ENCODE data around the gene PDILT. TPM values are rescaled to one million over a fixed set of nuclear protein-coding genes. Genes with fewer than 3 reads are reported as not detected.
"Not testable (repeated sequence)": the region's sequence is repeated elsewhere in the genome, so short reads cannot be mapped to it uniquely, and the experiment has no call there.

PDILT gene, protein sequence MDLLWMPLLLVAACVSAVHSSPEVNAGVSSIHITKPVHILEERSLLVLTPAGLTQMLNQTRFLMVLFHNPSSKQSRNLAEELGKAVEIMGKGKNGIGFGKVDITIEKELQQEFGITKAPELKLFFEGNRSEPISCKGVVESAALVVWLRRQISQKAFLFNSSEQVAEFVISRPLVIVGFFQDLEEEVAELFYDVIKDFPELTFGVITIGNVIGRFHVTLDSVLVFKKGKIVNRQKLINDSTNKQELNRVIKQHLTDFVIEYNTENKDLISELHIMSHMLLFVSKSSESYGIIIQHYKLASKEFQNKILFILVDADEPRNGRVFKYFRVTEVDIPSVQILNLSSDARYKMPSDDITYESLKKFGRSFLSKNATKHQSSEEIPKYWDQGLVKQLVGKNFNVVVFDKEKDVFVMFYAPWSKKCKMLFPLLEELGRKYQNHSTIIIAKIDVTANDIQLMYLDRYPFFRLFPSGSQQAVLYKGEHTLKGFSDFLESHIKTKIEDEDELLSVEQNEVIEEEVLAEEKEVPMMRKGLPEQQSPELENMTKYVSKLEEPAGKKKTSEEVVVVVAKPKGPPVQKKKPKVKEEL
- total RNA-seq (2014; rRNA removed; shearing (Covaris generic)): not detected in 2 replicates
- polyA plus RNA-seq (2014; cell fraction: nucleus; rRNA removed): not detected in 2 replicates

DNA sequence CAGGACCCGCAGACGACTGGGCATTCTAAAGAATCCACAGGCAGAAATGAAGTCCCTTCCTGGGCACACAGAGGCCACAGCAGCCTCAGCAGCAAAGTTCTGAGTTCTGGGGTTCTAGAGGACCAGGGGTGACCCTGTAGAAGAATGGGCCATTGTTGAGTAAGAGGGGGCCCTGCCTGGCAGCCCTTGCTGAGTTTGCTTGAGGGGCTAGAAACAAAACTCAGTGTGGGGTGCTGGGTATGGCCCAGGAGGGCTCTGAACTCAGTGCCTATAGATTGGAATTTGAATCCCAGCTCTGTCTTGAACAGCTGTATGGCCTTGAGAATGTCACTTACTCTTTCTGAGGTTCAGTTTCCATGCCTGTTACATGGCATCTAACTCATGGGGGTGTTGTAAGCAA lies at the start of gene PDILT:
TSS of gene PDILT (minus strand) at position 101 of the 400 bp plus-strand sequence. CDS start 5,437 bp downstream, outside the sequence.
- DNase-seq (ENCODE audit: extremely low read depth, low read depth): no peak

DNA sequence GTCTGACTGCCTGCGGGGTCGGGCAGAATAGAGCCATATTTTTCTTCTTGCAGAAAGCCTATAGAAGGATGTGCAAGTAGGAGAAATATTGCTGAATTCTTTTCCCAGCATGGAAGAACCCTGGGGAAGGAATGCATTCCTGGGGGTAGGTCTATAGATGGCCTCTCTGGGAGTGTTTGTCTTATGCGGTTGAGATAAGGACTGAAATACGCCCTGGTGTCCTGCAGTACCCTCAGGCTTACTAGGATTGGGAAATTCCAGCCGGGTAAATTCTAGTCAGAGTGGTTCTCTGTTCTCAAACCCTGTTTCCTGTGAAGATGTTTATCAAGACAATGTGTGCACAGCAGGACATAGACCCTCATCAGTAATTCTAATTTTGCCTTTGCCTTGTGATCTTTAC lies 49.1 kb upstream of the PDILT start:
- DNase-seq (ENCODE audit: extremely low read depth, low read depth): not testable (repeated sequence)

DNA sequence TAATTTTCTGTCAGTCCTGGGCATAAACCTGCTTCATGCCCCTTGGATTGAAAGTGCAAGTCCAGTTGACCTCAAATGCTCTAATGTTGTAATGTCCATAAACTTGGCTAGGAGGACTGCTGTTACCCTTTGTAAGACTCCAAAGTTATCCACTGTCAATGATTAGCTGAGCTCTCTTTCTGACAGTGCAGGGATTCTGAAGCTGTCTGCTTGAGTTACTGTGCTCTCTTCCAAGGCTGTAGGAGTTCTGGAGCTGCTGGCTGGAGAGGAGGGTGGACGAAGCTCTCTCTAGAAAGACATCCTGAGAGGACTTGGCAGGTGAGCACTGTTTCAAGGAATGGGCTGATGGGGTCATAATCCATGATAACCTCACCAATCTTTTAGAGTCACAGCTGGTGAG lies 46.8 kb upstream of the PDILT start, which contains the start of gene ACSM2A:
TSS of gene ACSM2A (plus strand) at position 158 of the 400 bp plus-strand sequence. CDS start 8,594 bp downstream, outside the sequence.
- DNase-seq (ENCODE audit: extremely low read depth, low read depth): not testable (repeated sequence)

DNA sequence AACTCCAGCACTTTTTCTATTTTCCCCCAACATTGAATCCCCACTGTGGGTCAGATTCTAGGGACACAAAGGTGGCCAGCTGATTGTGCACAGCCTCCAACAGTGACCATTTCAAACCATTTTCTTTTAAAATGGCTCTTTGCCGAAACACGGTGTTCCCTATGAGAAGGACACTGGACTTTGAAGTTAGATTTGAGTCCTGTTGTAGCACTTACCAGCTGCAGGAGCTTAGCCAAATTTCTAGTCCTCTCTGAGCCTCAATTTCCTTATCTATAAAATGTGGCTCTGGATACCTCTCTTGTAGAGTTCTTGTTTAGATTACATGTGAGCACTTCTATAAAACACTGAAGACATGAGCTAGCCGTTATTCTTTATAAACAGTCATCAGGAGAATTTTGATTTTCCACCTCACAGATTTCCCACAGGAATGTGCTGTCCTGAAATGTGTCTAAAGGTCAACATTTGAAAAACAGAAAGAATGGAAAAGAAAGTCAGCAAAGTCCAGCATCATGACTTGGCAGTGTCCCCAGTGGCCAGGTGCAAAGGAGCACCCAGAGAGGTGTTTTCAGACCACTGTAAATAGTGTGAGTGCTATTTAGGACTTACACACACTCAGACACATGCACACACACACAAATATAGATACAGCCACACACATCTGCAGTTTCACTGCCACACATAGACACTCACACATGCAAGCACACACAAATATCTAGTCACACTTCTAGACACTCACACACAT lies 42.3 kb upstream of the PDILT start:
- not testable (repeated sequence) for DNase-seq (ENCODE audit: extremely low read depth, low read depth)

DNA sequence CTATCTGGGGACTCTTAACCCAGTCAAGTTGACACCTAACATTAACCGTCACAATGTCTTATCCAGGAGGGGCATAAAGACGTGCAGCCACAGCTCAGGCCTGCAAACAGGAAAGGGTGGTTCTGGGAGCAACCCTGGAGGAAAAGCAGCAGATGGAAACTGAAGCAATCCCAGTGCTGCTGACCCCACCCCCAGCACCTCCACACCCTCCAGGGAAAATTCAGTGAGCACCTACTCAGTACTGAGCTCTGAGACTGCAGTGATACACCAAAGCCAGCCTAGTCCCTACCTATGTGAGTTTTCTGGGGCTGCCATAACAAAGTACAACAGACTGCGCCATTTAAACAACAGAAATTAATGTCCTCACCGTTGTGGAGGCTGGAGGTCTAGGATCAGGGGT lies 37.3 kb upstream of the PDILT start:
- not testable (repeated sequence) for DNase-seq (ENCODE audit: extremely low read depth, low read depth)

DNA sequence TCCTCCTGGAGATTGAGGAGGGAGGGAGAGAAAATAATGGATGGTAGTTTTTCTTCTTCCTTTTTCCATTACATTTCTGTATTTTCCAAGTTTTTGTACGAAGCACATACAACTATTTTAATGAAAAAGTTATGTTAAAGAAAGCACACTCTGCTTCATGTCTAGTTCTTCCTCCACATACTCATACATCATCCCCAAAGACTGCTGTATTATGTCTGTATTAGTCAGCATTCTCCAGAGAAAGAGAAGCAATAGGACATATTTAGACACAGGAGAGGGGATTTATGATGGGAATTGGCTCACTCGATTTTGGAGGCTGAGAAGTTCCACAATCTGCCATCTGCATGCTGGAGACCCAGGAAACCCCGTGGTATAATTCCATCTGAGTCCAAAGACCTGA lies 36.7 kb upstream of the PDILT start:
- no peak for DNase-seq (ENCODE audit: extremely low read depth, low read depth)

DNA sequence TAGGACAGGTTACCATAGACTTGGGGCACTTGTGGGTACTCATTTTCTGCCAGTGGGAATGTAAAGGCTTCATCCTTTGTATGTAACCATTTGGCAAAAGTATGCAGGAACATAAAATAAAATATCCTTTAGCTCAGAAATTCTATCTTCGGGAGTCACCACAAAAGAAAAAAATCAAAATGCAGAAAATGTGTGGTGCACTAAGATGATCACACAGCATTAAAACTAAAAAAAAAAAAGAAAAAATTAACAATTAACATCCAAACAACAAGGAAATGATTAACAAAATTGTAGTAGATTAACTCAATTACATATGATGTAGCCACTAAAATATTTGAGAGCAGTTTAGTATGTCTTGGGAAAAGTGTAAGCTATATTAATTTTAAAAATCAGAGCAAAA lies 36.2 kb upstream of the PDILT start:
- not testable (repeated sequence) for DNase-seq (ENCODE audit: extremely low read depth, low read depth)

DNA sequence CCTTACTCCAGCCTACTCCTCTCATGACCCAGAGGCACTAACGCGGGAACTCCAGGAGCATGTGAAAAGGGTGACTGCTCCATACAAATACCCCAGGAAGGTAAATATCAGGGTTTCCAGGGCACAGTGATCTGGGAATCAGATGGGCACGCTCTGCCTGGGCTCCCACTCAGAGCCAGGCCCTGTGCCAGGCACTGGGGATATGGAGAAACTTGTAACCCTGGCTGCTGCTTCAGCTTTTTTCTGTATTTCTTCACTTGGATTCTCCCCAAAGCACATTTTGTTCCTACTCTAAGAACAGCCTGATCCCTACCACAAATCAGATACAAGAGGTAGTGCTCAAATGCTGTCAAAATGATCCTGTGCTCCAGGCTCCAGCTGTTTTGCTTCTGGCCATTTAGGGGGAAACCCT lies 35.3 kb upstream of the PDILT start:
- not testable (repeated sequence) for DNase-seq (ENCODE audit: extremely low read depth, low read depth)

DNA sequence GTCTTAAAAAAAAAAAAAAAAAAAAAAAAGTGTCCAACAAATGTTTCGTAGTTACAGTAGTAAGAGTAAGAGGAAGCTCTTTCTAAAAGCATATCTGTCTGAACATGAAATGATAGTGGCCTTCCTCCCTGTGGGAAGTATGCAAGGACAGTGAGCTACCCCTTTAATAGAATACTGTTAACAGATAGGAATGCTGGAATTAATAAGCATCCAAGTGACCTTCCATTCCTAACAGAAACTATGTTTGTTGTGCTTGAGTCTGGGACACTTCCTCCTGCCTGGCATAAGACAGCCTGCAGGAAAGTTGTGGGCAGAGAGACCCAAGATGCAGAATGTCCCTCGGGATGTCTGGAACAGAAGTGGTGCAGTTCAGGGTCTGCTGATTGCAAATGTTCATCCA lies 34.4 kb upstream of the PDILT start:
- DNase-seq (ENCODE audit: extremely low read depth, low read depth): not testable (repeated sequence)

DNA sequence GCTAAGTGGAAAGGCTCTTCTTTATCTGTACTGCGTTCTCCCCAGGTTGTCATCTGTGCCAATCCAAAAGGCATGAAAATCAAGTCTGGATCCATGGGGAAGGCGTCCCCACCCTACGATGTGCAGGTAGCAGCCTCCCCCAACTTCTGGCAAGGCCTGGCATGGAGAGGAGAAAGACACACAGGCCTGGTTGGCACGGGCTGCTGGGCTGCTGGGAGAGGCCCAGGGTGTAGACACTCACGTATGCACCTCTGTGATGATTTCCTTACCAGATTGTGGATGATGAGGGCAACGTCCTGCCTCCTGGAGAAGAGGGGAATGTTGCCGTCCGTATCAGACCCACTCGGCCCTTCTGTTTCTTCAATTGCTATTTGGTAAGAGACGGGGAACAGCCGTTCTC lies 26.4 kb upstream of the PDILT start:
- no peak for DNase-seq (ENCODE audit: extremely low read depth, low read depth)

DNA sequence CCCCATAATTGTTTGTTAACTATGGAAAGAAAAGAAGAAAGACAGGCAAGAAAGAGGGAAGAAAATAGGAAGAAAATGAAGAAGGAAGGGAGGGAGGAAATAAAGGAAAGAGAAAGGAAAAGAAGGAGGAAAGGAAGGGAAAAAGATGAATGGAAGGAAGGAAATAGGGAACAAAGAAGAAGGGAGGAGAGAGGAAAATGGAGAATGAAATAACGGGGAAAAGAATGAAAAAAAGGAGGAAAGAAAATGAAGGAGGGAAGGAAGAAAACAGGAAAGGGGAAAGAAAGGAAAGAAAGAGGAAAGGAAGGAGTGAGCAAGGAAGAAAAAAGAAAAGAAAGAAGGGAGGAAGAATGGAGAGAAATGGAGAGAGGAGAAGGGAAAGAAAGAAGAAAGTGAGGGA lies 25.9 kb upstream of the PDILT start:
- DNase-seq (ENCODE audit: extremely low read depth, low read depth): not testable (repeated sequence)

DNA sequence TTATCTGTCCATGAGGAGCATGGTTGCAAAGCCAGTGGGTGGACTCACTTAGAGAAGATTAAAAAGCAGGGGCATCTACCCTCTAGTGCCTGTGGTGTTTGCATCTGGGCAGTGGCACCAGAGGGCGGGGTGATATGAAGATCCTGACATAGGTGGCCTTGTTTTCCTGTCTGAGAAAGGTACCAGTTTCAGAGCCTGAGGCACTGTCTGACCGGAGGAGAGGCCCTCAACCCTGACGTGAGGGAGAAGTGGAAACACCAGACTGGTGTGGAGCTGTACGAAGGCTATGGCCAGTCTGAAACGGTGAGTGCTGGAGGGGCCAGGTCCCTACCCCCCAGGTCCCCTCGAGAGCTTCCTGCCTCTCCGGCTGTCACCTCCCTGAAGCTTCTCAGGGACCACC lies 25.0 kb upstream of the PDILT start:
- not testable (repeated sequence) for DNase-seq (ENCODE audit: extremely low read depth, low read depth)

DNA sequence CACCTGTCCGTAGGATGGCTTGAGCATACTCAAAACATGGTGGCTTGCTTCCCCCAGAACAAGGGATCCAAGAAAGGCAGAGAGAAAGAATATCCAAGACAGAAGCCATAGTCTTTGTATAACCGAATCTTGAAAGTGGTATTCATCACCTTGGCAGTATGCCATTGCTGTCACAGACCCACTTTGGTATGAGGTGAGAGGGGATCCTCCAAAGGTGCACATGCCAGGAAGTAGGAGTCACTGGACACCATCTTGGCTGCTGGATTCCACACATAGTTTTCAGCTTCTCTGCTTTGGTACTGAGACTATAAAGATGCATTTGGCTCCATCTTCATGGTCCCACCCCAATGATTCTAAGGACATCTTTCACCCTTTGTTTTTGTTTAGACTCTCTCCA lies 22.9 kb upstream of the PDILT start:
- not testable (repeated sequence) for DNase-seq (ENCODE audit: extremely low read depth, low read depth)

DNA sequence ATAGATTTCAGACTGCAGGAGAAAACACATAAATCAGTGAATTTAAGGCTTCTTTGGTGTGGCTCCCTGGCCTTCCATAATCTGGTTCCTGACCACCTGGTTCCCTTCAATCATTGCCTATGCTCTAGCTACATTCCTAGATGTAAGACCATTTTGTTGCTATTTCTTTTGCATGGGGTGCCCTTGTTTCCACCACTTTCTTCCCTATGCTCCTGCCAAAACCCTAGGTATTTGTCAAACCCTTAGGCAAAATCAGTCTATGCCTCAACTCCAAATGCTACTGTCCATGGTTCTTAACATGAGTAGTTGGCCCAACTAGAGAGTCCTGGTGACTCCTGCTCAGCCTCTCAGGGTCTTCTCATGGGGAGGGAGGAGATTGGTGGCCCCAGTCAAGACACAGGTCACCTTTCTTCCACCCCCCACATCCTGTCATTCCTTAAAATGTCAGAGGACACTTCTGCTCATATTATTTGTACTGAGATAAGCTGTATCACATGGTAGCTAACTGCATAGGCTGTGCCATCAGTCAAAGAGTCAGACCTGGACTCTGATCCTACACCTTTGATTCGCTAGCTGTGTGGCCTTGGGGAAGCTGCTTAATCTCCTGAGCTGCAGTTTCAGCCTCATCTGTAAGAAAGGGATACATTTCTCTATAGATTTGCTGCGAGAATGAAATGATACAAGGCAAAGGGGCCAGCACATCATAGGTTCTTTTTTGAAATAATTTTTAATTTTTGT lies 19.8 kb upstream of the PDILT start:
- no peak for DNase-seq (ENCODE audit: extremely low read depth, low read depth)

DNA sequence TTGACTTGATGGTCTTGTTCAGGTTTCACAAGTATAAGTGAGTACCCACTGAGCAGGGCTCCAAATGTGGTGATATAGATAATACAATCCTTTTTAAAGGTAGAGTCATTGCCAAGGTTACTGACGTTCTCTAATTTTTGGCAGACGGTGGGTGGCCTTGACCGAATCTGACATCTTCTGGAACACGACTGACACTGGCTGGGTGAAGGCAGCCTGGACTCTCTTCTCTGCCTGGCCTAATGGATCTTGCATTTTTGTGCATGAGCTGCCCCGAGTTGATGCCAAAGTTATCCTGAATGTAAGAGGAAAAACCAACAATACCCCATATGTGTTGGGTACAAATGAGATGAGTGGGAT lies 19.2 kb upstream of the PDILT start:
- DNase-seq (ENCODE audit: extremely low read depth, low read depth): not testable (repeated sequence)

DNA sequence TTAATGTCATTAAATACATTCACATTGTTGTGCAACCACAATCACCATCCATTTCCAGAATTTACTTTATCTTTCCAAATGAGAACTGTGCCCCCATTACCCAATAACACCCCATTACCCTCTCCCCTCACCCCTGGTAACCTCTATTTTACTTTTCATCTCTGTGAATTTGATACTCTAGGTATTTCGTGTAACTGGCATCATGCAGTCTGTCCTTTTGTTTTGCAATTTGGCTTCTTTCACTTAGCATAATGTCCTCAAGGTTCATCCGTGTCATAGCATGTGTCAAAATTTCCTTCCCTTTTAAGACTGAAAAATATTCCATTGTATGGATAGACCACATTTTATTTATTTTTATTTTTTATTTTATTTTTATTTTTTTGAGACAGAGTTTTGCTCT lies 17.2 kb upstream of the PDILT start:
- not testable (repeated sequence) for DNase-seq (ENCODE audit: extremely low read depth, low read depth)

DNA sequence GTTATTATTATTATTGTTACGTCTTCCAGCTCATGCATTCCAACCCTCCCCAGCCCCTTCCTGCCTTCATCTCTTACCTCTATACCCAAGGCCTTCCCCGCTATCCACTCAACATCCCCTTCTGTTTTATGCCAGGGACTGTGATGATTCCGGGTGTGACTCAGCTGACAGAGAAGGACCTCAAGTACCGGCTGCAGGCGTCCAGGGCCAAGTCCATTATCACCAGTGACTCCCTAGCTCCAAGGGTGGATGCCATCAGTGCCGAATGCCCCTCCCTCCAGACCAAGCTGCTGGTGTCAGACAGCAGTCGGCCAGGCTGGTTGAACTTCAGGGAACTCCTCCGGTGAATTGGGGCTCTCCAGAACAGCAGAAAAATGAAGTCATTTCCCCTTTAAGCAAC lies 14.6 kb upstream of the PDILT start:
- DNase-seq (ENCODE audit: extremely low read depth, low read depth): not testable (repeated sequence)

DNA sequence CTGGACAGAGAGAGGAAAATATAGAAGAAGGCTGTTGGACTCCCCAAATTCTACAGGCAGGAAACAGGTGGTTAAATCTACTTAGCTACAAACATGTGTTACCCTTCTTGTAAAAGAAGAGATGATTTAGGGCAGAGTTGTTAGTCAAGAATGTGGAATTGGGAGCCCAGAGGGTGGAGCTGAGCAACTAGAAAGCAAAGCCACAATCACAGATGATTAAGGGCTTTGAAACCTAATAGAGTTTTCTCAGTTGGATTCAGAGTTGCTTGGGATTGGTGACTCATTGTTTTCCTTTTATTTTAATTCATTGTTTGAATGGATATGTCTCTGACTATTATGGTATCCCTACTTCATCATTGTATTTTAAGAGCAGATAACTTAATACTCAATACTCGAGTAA lies 11.0 kb upstream of the PDILT start:
- no peak for DNase-seq (ENCODE audit: extremely low read depth, low read depth)

DNA sequence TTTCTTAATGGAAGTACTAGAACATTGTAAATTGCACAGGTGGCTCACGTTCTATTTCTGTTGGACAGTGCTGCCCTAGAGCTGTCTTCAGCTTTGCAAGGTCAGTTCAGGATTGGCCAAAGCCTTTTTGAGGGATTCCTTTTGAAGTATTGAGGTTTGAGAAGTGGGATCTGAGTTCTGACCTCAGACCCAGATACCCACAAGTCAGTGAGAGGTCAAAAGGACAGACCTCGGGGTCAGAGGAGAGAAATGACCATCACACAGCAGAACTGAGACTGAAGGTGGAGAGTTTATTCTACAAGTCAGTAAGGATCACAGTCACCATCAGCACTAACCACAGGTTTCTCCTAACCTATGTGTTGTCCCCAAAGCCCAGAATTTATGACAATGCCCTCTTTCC lies 6.5 kb upstream of the PDILT start:
- DNase-seq (ENCODE audit: extremely low read depth, low read depth): no peak

DNA sequence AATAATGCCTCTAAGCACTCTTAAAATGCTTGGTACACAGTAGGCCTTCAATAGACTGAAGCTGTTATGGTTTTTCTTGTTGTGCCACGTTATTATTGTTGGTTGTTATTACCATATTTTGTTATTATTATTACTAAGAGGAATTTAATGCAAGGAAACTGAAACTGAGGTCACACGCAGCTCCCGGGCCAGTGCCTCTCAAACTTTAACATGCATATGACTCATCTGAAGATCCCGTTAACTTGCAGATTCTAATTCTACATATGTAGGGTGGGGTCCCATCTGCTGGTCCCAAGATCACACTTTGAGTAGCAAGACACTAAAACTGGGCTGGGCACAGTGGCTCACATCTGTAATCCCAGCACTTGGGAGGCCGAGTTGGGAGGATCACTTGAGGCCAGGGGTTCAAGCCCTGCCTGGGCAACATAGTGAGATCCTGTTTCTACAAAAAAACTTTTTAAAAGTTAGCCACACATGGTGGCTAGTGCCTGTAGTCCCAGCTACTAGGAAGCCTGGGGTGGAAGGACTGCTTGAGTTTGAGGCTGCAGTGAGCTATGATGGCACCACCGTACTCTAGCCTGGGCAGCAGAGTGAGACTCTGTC lies 5.7 kb upstream of the PDILT start:
- DNase-seq (ENCODE audit: extremely low read depth, low read depth): no peak

All from NCI-H460 (cell line).